Ascending aorta (tissue), 2 donors: Measurements from ENCODE around the gene APOO. TPM values are rescaled to one million over a fixed set of nuclear protein-coding genes. Genes with fewer than 3 reads are reported as not detected.

Experiments used
- DNase-seq, 2 donors: peaks; one replicate each; pipeline ENCODE4 v3.0.0-alpha.2; 2019; ENCODE audit warnings: low spot score in 2 of 2
- H3K27ac ChIP-seq, 2 donors: fragments of 200-600 bp; sonication (generic); one replicate each; pipeline ENCODE4 v1.5.1; 2016 to 2017; ENCODE audit warnings: mild to moderate bottlenecking in 1 of 2
- H3K27me3 ChIP-seq: fragments of 200-600 bp; sonication (generic); one replicate; pipeline ENCODE4 v1.5.1; 2017
- H3K36me3 ChIP-seq, 2 donors: fragments of 200-600 bp; sonication (generic); one replicate each; pipeline ENCODE4 v1.5.1; 2016
- H3K4me1 ChIP-seq, 2 donors: fragments of 200-600 bp; sonication (generic); one replicate each; pipeline ENCODE4 v1.5.1; 2016 to 2017; ENCODE audit warnings: mild to moderate bottlenecking in 1 of 2
- H3K4me3 ChIP-seq, 2 donors: fragments of 200-600 bp; sonication (generic); one replicate each; pipeline ENCODE4 v1.5.1; 2016 to 2017; ENCODE audit warnings: mild to moderate bottlenecking in 1 of 2
- H3K9me3 ChIP-seq, 2 donors: fragments of 200-600 bp; sonication (generic); one replicate each; pipeline ENCODE4 v1.5.1; 2016
- CTCF ChIP-seq, 3 experiments: fragments of 200-600 bp in 2 of 3; fragments of 450-650 bp in 1 of 3; sonication (generic) in 2 of 3; IDR thresholded peaks; one replicate each; pipeline ENCODE4 v1.5.1; 2016 to 2019; ENCODE audit warnings: antibody characterized with exemption in 3 of 3, mild to moderate bottlenecking in 1 of 3, moderate library complexity in 1 of 3
- intact Hi-C: fragments of 100-400 bp; cut with DNase I; formaldehyde crosslinking; loops from one replicate; pipeline ENCODE4 v1.15.1; 2023
- total RNA-seq: library from RNA; depleted of rRNA; stranded (reverse); fragments of >200 nt; gene quantifications from one replicate; pipeline ENCODE4 v1.1.0, GENCODE V29; 2016

APOO gene
- total RNA-seq, 1 donor from 2014 or later: not detected

- Histone ChIP-seq H3K9me3 (no peaks in the 10 kb centered on the region), H3K4me3 (no peak overlapping the region), H3K27me3 (no peaks in the 10 kb centered on the region), H3K36me3 (peaks cover 0 to 14% of the 10 kb centered on the region in 2 donors), H3K4me1 (no peaks in the 10 kb centered on the region), H3K27ac (no peak overlapping the region)
- intact Hi-C loops: no loop called here
- no peak for DNase-seq
- no peak for TF ChIP-seq CTCF (IDR thresholded peaks at IDR 0.05)
Measured at GRCh38 chrX:23788946-23789345, 118.8 kb downstream of the APOO start.

- no peak for DNase-seq
- Histone ChIP-seq H3K9me3 (no peaks in the 10 kb centered on the region), H3K4me3 (no peak overlapping the region), H3K27ac (no peak overlapping the region), H3K4me1 (no peaks in the 10 kb centered on the region), H3K36me3 (peaks cover 0 to 14% of the 10 kb centered on the region in 2 donors), H3K27me3 (no peaks in the 10 kb centered on the region)
- TF ChIP-seq CTCF (IDR thresholded peaks at IDR 0.05): no peak
- intact Hi-C loops: no loop called here
Measured at GRCh38 chrX:23788521-23788920, 119.2 kb downstream of the APOO start.

- H3K36me3 ChIP-seq: peaks cover 0 to 14% of the 10 kb centered on the region in 2 donors
- DNase-seq: no peak
- intact Hi-C loops: no loop called here
- TF ChIP-seq CTCF (IDR thresholded peaks at IDR 0.05): no peak
- H3K9me3 ChIP-seq: no peaks in the 10 kb centered on the region
- H3K4me3 ChIP-seq: no peak overlapping the region
- no peak overlapping the region for H3K27ac ChIP-seq
- H3K27me3 ChIP-seq: no peaks in the 10 kb centered on the region
- H3K4me1 ChIP-seq: no peaks in the 10 kb centered on the region
Measured at GRCh38 chrX:23787745-23788118, 120.0 kb downstream of the APOO start.

GRCh38 chrX:23786268-23786815 lies 121.4 kb downstream of the APOO start:
- peak overlapping the region in 1 of 2 donors; percentile 1 for H3K27ac ChIP-seq
- intact Hi-C loops: no loop called here
- TF ChIP-seq CTCF (IDR thresholded peaks at IDR 0.05): no peak

GRCh38 chrX:23785580-23785979 lies 122.2 kb downstream of the APOO start:
- H3K27ac ChIP-seq: peak overlapping the region; percentile 89 to 94

More at GRCh38 chrX:23786268-23786815, 121.4 kb downstream of the APOO start:
- H3K9me3 ChIP-seq: no peaks in the 10 kb centered on the region
- no peak overlapping the region for H3K4me3 ChIP-seq
- H3K4me1 ChIP-seq: no peaks in the 10 kb centered on the region
- no peaks in the 10 kb centered on the region for H3K27me3 ChIP-seq
- peak in 1 of 2 donors; percentile 9 for DNase-seq
- H3K36me3 ChIP-seq: peaks cover 0 to 14% of the 10 kb centered on the region in 2 donors

More at GRCh38 chrX:23785580-23785979, 122.2 kb downstream of the APOO start:
- Histone ChIP-seq H3K27me3 (no peaks in the 10 kb centered on the region), H3K4me3 (peak overlapping the region; percentile 53 to 73), H3K4me1 (no peaks in the 10 kb centered on the region), H3K36me3 (peaks cover 0 to 14% of the 10 kb centered on the region in 2 donors), H3K9me3 (no peaks in the 10 kb centered on the region)
- intact Hi-C loops: no loop called here
- no peak for TF ChIP-seq CTCF (IDR thresholded peaks at IDR 0.05)
- DNase-seq: no peak
